DMS153 treated with DMSO at 0.1 percent for 48 hours (cell line): ENCODE measurements around the gene GALK2.

Source experiments
- DNase-seq: peaks from one replicate; lab custom pipeline; 2025; ENCODE audit not compliant: unreplicated experiment; lab: John Stamatoyannopoulos, UW

The GALK2 gene

GRCh38 chr15:49169880-49170597, at the start of gene GALK2:
Gene GALK2 (plus strand): TSS chr15:49170247. CDS start chr15:49170323, 76 bp downstream.
- peak; percentile 46 for DNase-seq

DNA sequence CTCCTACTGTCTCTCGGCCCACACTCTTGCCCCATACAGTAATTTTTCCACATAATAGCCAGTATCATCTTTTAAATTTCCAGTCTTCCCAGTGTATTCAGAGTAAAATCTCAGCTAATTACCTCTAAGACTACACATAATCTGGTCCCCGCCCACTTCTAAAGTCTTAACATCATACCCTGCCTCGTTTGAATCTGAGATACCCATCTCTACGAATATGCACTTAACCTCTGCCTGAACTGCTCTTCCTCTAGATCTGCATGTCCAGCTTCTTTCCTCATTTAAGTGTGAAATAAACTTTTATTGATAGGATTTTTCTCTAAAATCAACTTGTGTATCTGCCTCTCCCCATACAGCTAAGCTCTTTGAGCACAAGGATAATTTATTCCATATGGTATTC, 49.2 kb upstream of the GALK2 start:
- DNase-seq: no peak

DNA sequence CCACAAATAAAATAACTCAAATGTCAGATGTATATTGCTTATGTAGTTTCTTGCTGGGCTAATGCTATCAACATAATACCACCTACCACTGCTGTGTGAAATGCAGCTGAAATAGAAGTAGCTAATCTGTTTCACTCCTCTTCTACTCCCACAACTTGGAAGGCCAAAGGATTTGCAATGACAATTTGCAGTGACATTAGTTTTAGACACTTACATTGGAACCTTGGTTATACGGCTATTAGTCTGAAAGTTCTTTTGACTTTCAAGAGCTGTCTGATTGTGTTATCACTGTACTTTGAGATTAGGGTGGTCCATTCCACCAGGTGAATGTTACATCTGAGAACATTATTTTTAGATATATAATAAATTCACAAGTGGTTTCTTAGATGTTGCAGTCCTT, 48.1 kb upstream of the GALK2 start:
- DNase-seq: no peak

- no peak for DNase-seq
Measured at GRCh38 chr15:49122541-49123062, 47.4 kb upstream of the GALK2 start.

DNA sequence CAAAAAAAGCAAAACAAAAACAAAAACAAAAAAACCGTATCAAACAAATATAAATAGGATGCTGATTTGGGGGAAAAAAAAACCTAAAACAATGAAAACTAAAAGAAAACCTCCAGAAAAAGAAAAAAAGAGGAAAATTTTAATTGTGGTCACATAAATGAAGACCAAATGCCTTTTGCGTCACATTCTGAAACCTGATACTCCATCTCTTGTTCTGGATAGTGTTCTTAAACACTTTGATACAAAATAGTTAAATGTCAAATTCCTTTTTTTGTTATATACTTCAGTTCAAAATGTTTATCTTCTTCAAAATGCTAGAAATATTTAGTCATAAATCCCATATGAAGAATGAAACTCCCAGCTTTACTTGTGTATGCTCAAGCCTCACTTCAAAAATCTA, 45.7 kb upstream of the GALK2 start:
- DNase-seq: no peak

GRCh38 chr15:49131403-49131802, 38.6 kb upstream of the GALK2 start:
- no peak for DNase-seq

DNA sequence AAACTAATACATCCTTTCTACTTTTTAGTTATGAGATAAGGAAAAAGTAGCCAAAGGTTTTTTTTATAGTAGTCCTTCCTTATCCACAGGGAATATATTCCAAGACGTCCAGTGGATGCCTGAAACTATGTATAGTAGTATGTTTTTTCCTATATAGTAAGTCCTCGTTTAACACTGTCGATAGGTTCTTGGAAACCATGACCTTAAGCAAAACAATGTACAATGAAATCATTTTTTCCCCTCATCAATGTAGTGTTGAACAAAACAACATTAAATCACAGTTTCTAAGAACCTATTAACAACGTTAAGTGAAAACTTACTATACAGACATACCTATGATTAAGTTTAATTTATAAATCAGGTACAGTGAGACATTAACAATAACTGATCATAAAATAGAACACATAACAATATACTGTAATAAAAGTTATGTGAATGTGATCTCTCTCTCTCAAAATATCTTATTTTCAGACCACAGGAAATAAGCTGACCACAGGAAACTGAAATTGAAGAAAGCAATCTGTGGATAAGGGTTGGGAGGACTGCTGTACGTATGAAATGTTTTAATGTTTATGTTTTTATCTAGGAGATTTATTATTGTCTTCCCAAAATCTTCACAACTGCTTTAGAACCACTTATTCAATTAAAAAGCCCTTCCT, 35.2 kb upstream of the GALK2 start:
- no peak for DNase-seq

GRCh38 chr15:49135342-49135857, 34.6 kb upstream of the GALK2 start:
- DNase-seq: no peak

DNA sequence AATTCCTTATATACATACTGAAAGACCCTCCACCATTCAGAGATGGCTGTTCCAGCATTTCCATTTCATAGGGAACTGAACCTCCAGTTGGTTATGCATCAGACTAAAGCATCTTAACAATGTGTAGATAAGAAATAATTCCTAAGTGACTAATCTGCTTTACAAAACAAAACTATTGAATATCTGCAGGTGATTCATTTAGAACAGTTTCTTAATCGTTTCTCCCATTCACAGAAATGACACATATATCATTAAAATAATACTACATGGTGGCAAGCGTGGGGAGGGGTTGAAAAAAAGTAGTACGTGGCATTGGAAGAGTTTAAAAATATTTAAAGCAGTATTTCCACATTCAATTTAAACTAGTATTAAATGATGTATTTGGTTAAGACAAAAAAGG, 34.1 kb upstream of the GALK2 start:
- DNase-seq: no peak

GRCh38 chr15:49137861-49138260, 32.2 kb upstream of the GALK2 start:
- no peak for DNase-seq

DNA sequence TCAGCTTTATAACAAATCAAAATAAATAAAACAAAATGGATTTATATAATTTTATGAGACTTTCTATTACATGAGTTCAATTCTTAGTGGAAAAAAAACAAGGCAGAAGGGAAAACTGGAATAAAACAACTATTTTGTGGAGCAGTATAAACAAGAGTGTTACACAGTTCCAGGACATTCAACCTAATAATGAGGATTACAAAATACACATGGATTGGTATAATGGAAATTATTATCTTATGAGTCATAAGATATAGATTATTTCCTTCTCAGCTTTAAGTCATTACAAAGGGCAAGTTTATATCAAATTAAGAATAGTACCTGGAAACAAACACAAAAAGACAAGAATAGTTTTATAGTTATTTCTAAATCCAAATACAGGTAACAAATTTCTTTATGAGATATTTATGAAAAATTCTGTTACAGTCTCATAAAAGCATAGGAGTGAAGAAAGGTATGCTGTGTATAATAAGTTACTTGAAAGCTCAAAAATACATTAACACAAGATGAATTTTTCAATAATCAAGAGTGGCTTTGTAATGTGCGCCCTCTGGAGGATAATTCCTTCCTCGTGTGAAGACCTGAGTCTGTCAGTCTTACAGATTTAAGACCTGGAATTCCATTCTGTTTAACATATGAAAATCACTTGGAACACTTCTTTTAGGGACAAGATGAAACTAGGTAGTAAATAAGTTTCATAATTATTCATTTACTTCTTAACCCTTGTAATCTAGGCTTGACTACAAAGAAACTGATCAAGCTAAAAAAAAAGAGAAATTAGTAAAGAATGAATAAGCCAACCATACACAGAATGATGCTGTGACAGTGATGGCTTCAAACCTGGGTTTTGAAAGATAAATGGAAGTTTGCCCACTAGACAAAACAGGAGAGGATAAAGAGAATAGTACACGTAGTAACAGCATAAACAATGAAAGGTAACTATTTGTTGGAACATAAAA, 24.1 kb upstream of the GALK2 start:
- peak; percentile 1 for DNase-seq

DNA sequence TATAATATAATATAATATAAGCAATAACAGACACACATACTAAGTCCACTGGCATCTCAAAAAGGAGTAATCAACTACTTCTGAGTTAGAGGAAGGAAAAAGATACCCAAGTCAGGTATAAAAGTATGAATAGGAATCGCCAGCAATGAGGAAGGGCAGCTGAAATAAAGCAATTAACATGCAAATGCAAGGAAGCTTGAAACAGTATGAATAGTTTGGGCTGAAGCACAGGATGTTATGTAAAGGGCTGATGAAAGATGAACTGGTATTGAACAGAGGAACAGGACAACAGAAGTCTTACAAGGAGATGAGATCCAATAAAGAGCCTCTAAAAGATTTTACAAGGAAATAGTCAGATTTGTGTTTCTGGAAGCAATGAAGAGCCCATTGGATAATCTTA, 21.7 kb upstream of the GALK2 start:
- no peak for DNase-seq

- DNase-seq: no peak
Measured at GRCh38 chr15:49148727-49149126, 21.3 kb upstream of the GALK2 start.

DNA sequence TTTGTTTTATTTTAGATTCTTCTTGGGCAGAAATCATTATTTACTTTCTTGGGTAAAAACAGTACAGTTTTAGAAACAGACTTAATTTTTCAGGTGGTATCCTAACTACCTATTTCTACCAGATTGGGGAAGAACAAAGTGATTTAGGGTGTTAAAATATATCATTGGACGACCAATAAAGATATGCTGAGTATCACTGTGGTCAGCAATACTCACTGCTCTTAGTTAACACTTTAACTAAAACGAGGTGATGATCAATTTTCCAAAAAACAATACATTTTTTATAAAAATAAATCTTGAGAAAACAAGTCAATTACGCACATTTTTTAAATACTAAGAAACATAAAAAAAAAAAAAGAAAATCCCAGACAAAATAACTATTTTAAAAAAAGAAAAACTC, 18.2 kb upstream of the GALK2 start:
- DNase-seq: no peak

DNA sequence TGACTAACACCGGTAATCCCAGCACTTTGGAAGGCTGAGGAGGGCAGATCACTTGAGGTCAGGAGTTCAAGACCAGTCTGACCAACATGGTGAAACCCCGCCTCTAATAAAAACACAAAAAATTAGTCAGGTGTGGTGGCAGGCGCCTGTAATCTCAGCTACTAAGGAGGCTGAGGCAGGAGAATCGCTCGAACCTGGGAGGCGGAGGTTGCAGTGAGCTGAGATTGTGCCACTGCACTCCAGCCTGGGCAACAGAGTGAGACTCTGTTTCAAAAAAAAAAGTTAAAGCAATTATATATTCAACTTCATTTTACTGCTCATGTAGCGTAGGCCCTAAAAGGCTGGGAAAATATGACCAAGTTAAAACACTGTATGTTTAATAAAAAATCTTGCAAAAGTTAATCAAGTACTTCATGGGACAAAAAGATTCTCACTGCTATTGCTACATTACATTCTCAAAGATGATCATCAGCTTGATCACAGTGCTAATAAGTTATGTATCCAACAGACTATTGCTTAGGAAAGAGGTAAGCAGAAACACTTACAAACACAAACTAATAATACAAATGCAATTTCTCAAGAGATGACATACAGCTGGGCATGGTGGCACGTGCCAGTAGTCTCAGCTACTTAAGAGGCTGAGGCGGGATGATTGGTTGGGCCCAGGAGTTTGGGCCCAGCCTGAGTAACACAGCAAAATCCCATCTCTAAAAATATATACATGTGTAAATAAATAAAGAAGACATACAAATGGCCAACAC, 17.3 kb upstream of the GALK2 start:
- DNase-seq: no peak

DNA sequence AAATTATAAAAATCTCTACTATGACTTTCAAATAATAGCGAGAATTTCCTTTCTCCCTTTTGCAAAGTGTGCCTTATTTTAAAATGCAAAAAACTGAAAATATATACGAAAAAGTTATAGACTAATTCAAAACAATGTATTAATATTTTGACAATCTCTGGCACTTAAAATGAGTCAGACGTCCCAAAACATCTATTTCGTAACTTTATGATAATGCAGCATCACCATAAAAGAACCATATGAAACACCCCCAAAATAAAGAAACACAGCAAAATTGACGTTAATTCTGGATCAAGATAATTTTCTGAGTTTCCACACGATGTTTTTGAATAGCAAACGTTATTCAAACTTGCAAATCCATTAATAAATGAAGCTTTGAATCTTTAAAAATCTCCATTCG, 15.7 kb upstream of the GALK2 start:
- DNase-seq: no peak

GRCh38 chr15:49154799-49155109, 15.3 kb upstream of the GALK2 start:
- DNase-seq: no peak

DNA sequence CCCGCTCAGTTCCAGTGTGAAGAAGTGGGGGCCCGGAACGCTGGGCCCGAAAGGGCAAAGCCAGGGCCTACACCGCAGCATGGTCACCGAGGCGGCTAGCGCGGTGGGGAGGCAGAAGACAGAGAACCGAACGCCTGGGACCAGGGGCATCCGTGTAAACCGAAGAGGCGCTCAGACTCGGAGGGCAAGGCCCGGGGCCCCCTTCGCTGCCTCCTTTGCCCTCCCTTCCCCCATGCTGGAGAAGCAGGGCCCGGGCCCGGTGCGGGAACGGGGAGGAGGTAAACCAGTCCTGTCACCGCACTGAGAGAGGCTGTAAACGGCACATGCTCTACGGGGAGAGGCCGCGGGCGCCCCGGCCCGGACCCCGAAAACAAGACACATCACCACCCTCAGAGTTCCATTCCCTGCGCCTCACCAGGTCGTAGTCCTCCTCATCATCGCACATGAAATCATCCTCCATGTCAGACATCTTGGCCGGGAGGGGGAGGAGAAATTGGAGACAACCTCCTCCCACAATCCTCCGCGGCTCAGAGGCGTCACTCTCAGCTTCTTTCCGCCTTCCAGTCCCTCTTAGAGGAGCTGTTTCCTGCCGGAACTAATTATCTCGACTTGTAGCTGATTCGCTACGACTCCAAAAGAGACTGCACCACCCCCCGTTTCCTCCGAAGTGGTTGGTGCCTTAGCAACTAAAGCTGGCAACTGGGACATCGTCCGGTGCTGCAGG, 14.8 kb upstream of the GALK2 start, which contains the start of gene COPS2:
COPS2 (minus strand) TSS at position 490 of the 724 bp plus-strand sequence; CDS start at position 469, 21 bp downstream.
- peak; percentile 69 for DNase-seq

DNA sequence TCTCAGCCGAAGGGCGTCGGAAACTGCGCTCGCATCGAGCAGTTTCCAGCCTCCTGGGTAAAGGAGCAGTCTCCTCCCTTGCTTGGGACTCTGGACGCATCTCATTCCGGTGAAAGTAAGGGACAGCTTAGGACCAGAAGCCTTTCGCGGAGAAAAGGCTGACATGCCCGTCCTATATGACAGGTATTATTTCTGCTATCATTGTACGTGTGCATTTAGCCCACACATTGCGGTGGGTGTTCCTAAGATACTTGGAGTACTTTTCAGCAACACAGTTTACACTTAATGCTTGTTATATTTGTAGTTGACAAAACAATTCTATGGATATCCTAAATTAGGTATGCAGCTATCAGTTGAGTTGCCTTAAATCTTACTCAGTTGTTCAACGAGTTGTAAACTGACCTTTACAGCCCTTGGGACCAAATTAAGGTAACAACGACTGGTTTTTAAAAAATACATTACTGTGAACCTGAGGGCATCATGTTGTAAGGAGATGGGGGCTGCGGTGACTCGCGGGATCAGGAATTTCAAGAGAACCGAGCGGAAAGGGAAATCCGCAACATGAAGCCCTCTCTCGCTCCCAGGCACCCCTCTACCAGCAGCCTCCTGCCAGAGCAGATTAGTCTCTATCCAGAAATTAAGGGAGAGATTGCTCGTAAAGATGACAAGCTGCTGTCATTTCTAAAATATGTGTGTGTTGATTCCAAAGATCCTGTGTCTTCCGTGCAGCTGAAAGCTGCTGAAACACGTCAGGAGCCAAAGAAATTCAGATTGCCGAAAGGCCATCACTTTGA, 14.0 kb upstream of the GALK2 start:
- DNase-seq: no peak
